ENCODE measurements around the gene KIF5B. TPM values are rescaled to one million over a fixed set of nuclear protein-coding genes. Genes with fewer than 3 reads are reported as not detected.
A peak's percentile ranks its signal among the peaks of the same experiment; 100 is the strongest.

The KIF5B gene
- total RNA-seq, 1 donor from 2014 or later = 144 TPM

DNA sequence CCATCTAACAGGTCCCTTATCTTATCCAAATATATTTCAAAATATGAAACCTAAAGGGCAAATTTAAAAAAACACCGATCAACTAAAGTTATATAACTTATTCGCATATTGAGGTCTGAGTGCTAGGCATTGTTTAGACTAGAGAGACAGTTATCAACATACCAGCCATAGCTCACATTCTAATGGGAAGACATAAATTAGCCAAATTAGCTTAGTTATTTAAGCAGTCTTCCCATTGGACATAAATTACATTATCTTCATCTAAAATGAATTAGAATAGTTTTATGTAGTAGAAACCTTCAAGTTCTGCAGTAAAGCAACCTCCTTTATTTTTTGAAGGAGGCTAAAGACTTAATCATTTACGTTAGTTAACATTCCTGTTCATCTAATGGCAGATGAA, 17.4 kb downstream of the KIF5B start:
- TF ChIP-seq, protein P1, sequence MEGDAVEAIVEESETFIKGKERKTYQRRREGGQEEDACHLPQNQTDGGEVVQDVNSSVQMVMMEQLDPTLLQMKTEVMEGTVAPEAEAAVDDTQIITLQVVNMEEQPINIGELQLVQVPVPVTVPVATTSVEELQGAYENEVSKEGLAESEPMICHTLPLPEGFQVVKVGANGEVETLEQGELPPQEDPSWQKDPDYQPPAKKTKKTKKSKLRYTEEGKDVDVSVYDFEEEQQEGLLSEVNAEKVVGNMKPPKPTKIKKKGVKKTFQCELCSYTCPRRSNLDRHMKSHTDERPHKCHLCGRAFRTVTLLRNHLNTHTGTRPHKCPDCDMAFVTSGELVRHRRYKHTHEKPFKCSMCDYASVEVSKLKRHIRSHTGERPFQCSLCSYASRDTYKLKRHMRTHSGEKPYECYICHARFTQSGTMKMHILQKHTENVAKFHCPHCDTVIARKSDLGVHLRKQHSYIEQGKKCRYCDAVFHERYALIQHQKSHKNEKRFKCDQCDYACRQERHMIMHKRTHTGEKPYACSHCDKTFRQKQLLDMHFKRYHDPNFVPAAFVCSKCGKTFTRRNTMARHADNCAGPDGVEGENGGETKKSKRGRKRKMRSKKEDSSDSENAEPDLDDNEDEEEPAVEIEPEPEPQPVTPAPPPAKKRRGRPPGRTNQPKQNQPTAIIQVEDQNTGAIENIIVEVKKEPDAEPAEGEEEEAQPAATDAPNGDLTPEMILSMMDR (IDR thresholded peaks at IDR 0.05; ENCODE audit: borderline replicate concordance) = no peak
- Histone ChIP-seq H3K4me3 (no peak overlapping the region), H3K36me3 (peaks cover 47% of the 10 kb centered on the region), H3K27me3 (ENCODE audit: low read depth) (no peaks in the 10 kb centered on the region), H3K4me1 (peaks cover 68% of the 10 kb centered on the region), H3K9me3 (replicated peaks) (no peaks in the 10 kb centered on the region), H3K27ac (replicated peaks) (peak overlapping the region; percentile 70)
- no peak for DNase-seq
- intact Hi-C loops (cut with micrococcal nuclease) = no loop called here

DNA sequence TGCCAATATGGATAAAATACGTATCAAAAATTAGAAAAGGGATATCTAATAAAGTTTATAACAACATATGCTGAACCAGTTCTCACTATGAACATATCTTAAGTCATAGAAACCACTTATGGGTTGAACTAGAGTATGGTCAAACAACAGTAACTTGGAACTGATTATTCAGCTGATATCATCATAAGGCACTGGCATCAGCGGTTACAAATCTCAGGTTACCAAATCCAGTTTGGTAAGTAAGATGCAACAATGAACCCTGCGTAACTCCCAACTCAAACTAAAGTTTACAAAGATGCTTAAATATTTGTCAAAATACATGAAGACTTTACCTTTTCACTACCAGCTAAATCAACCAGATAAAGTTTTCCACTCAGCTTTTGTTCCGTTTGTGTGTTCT, 19.3 kb downstream of the KIF5B start:
- Histone ChIP-seq H3K36me3 (peaks cover 65% of the 10 kb centered on the region), H3K9me3 (replicated peaks) (no peaks in the 10 kb centered on the region), H3K4me3 (no peak overlapping the region), H3K27ac (replicated peaks) (peak overlapping the region; percentile 70), H3K27me3 (ENCODE audit: low read depth) (no peaks in the 10 kb centered on the region), H3K4me1 (peaks cover 49% of the 10 kb centered on the region)
- no peak for DNase-seq
- intact Hi-C loops (cut with micrococcal nuclease) = no loop called here
- TF ChIP-seq, protein P1 (IDR thresholded peaks at IDR 0.05; ENCODE audit: borderline replicate concordance) = no peak

DNA sequence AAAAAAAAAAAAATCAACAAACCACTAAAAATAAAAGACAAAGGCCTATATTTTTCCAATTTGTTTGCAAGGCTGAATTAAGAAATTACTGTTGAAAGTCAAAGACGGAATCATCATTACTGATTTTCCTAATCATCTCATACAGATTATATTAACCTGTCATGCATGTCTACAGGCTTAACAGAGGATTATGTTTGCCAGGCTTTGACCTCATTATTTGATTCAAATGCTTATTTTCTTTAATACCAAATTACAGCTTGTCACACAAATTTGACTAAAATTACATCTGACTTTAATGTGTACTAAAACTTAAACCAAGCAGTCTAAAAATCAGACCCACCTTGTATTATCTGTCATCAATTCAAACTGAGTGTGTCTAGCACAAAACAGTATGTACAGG, 21.2 kb downstream of the KIF5B start:
- no peak overlapping the region for H3K4me3 ChIP-seq
- peaks cover 84% of the 10 kb centered on the region for H3K36me3 ChIP-seq
- H3K4me1 ChIP-seq = peaks cover 31% of the 10 kb centered on the region
- intact Hi-C loops (cut with micrococcal nuclease) = no loop called here
- H3K27ac ChIP-seq (replicated peaks) = no peak overlapping the region
- H3K9me3 ChIP-seq (replicated peaks) = no peaks in the 10 kb centered on the region
- TF ChIP-seq, protein P1 (IDR thresholded peaks at IDR 0.05; ENCODE audit: borderline replicate concordance) = no peak
- DNase-seq = no peak
- H3K27me3 ChIP-seq (ENCODE audit: low read depth) = no peaks in the 10 kb centered on the region

DNA sequence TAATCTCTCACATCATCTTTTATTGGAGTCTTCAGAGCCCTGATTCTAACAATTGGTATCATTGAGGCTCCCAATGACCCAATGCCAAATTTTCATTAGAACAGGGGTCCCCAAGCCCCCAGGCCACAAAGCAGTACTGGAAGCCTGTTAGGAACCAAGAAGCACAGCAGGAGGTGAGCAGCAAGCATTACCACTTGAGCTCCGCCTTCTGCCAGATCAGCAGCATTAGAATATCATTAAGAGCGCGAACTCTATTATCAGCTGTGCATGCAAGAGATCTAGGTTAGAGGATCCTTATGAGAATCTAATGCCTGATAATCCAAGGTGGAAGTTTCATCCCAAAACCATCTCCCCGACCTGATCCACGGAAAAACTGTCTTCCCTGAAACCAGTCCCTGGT, 23.1 kb downstream of the KIF5B start:
- intact Hi-C loops (cut with micrococcal nuclease) = no loop called here
- no peak for DNase-seq

DNA sequence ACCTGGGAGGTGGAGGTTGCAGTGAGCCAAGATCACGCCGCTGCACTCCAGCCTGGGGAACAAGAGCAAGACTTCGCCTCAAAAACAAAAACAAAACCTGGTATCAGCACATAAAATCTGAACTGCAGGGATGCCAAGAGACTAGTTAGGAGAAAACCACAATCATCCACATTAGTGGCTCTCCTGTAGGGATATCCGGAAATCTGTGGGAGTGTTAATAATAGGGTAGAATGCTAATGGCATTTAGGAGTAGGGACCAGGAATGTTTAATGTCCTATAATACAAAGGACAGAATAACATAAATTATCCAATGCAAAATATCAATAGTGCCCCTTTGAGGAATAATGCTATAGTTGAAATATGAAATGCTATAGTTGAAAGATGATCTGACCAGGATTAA, 24.3 kb downstream of the KIF5B start:
- Histone ChIP-seq H3K27me3 (ENCODE audit: low read depth) (no peaks in the 10 kb centered on the region), H3K9me3 (replicated peaks) (no peaks in the 10 kb centered on the region), H3K4me3 (no peak overlapping the region), H3K4me1 (peaks cover 5% of the 10 kb centered on the region), H3K36me3 (peaks cover 97% of the 10 kb centered on the region), H3K27ac (replicated peaks) (no peak overlapping the region)
- intact Hi-C loops (cut with micrococcal nuclease) = no loop called here
- TF ChIP-seq, protein P1 (IDR thresholded peaks at IDR 0.05; ENCODE audit: borderline replicate concordance) = no peak
- DNase-seq = no peak

More for the DNA sequence above, 23.1 kb downstream of the KIF5B start:
- peaks cover 100% of the 10 kb centered on the region for H3K36me3 ChIP-seq
- H3K27me3 ChIP-seq (ENCODE audit: low read depth) = no peaks in the 10 kb centered on the region
- TF ChIP-seq, protein P1 (IDR thresholded peaks at IDR 0.05; ENCODE audit: borderline replicate concordance) = no peak
- H3K4me1 ChIP-seq = peaks cover 17% of the 10 kb centered on the region
- no peaks in the 10 kb centered on the region for H3K9me3 ChIP-seq (replicated peaks)
- no peak overlapping the region for H3K27ac ChIP-seq (replicated peaks)
- H3K4me3 ChIP-seq = no peak overlapping the region

DNA sequence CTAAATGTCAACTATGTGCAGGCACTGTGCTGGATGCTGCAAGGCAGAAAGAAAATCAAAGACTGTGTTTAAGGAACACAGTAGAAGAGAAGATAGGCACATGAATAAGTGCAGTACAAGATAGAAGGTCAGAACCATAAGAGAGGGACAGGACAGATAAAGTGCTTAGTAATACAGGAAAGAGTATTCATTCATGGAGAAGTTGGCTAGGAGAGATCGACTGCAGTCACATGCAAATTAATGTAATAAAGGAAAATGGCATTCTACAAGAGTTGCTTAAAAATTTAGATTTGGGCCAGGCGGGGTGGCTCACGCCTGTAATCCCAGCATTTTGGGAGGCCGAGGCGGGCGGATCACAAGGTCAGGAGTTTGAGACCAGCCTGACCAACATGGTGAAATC, 24.8 kb downstream of the KIF5B start:
- peaks cover 92% of the 10 kb centered on the region for H3K36me3 ChIP-seq
- DNase-seq = no peak
- H3K9me3 ChIP-seq (replicated peaks) = no peaks in the 10 kb centered on the region
- intact Hi-C loops (cut with micrococcal nuclease) = no loop called here
- no peaks in the 10 kb centered on the region for H3K27me3 ChIP-seq (ENCODE audit: low read depth)
- H3K4me1 ChIP-seq = peaks cover 5% of the 10 kb centered on the region
- TF ChIP-seq, protein P1 (IDR thresholded peaks at IDR 0.05; ENCODE audit: borderline replicate concordance) = no peak
- no peak overlapping the region for H3K27ac ChIP-seq (replicated peaks)
- H3K4me3 ChIP-seq = no peak overlapping the region

Data from left ventricle myocardium inferior (tissue), 1 donor.